ENCODE data around the gene SLBP.

DNA sequence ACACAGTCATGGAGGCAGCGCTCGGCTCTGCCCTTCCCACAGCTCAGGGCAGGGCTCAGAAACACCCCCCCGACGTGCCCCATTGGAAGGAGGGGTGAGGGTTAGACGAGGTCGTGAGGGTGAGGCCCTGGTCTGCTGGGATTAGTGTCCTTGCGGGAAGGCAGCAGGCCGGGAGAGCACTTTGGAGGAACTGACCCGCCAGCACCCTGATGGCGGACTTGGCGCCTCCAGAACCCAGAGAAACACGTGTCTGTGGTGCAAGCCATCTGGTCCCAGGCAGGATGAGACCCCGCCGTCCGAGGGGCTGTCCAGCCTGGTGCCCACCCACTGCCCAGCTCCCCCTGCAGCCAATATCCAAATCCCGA, 35.5 kb upstream of the SLBP start:
- TF ChIP-seq, protein P1, sequence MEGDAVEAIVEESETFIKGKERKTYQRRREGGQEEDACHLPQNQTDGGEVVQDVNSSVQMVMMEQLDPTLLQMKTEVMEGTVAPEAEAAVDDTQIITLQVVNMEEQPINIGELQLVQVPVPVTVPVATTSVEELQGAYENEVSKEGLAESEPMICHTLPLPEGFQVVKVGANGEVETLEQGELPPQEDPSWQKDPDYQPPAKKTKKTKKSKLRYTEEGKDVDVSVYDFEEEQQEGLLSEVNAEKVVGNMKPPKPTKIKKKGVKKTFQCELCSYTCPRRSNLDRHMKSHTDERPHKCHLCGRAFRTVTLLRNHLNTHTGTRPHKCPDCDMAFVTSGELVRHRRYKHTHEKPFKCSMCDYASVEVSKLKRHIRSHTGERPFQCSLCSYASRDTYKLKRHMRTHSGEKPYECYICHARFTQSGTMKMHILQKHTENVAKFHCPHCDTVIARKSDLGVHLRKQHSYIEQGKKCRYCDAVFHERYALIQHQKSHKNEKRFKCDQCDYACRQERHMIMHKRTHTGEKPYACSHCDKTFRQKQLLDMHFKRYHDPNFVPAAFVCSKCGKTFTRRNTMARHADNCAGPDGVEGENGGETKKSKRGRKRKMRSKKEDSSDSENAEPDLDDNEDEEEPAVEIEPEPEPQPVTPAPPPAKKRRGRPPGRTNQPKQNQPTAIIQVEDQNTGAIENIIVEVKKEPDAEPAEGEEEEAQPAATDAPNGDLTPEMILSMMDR (IDR thresholded peaks at IDR 0.05 in 4 of 5, conservative IDR thresholded peaks at IDR 0.05 in 1 of 5): no peak
- TF ChIP-seq POLR2A (IDR thresholded peaks at IDR 0.05): no peak
